Activated CD8-positive, alpha-beta memory T cell treated with anti-CD3 and anti-CD28 coated beads, Interleukin-2, amount 50 U/mL, for 1 hour (primary cell): ENCODE data around the gene CLUH.

Experiments
- DNase-seq: peaks from one replicate; pipeline ENCODE4 v3.0.0-alpha.2; 2020; ENCODE audit errors: extremely low read depth

CLUH gene

GRCh38 chr17:2711608-2712299, at the start of gene CLUH:
Gene CLUH, minus strand, starts transcription at chr17:2711764. Its CDS starts 103 bp downstream, at chr17:2711661.
- peak; percentile 77 for DNase-seq

GRCh38 chr17:2758870-2759269, 47.3 kb upstream of the CLUH start:
- DNase-seq = no peak

- no peak for DNase-seq
Measured at GRCh38 chr17:2755891-2756724, 44.5 kb upstream of the CLUH start.

- DNase-seq = no peak
Measured at GRCh38 chr17:2751491-2751890, 39.9 kb upstream of the CLUH start.

- DNase-seq = no peak
Measured at GRCh38 chr17:2750721-2751120, 39.2 kb upstream of the CLUH start.

GRCh38 chr17:2749784-2750181, 38.2 kb upstream of the CLUH start:
- no peak for DNase-seq

GRCh38 chr17:2749058-2749783, 37.7 kb upstream of the CLUH start, which contains the start of gene CCDC92B:
Gene CCDC92B, minus strand, starts transcription at chr17:2749652. Its CDS starts 14,507 bp downstream, at chr17:2735145.
- no peak for DNase-seq

GRCh38 chr17:2745317-2746037, 33.9 kb upstream of the CLUH start:
- DNase-seq = no peak

- DNase-seq = no peak
Measured at GRCh38 chr17:2737693-2738092, 26.1 kb upstream of the CLUH start.

- DNase-seq = no peak
Measured at GRCh38 chr17:2736956-2737355, 25.4 kb upstream of the CLUH start.

GRCh38 chr17:2735896-2736295, 24.3 kb upstream of the CLUH start:
- DNase-seq = no peak

- no peak for DNase-seq
Measured at GRCh38 chr17:2734939-2735338, 23.4 kb upstream of the CLUH start.

- no peak for DNase-seq
Measured at GRCh38 chr17:2731807-2732206, 20.2 kb upstream of the CLUH start.

GRCh38 chr17:2730764-2731353, 19.3 kb upstream of the CLUH start:
- no peak for DNase-seq

GRCh38 chr17:2724784-2725164, 13.2 kb upstream of the CLUH start:
- DNase-seq = no peak

GRCh38 chr17:2723997-2724783, 12.6 kb upstream of the CLUH start:
- DNase-seq = no peak

GRCh38 chr17:2723505-2723996, 12.0 kb upstream of the CLUH start:
- DNase-seq = no peak

GRCh38 chr17:2722611-2723010, 11.0 kb upstream of the CLUH start:
- DNase-seq = no peak

GRCh38 chr17:2721603-2722002, 10.0 kb upstream of the CLUH start:
- no peak for DNase-seq

- no peak for DNase-seq
Measured at GRCh38 chr17:2719861-2720260, 8.3 kb upstream of the CLUH start.
